ENCODE measurements around the gene CACNB2. TPM values are rescaled to one million over a fixed set of nuclear protein-coding genes. Genes with fewer than 3 reads are reported as not detected.
"Not testable (repeated sequence)": the region's sequence is repeated elsewhere in the genome, so short reads cannot be mapped to it uniquely, and the experiment has no call there.

Gene CACNB2
- total RNA-seq, 1 donor from 2014 or later, result not detected

- Mint-ChIP-seq H3K27ac (no peak overlapping the region), H3K27me3 (no peaks in the 10 kb centered on the region), H3K9me3 (no peaks in the 10 kb centered on the region), H3K36me3 (ENCODE audit: low read depth) (no peaks in the 10 kb centered on the region), H3K4me3 (no peak overlapping the region), H3K4me1 (no peaks in the 10 kb centered on the region)
- no peak for DNase-seq
- no peak for ATAC-seq (ENCODE audit: low read depth)
- intact Hi-C loops (cut with micrococcal nuclease), result no loop called here
- POLR2A ChIA-PET, result no interaction called here
- TF ChIP-seq CTCF (IDR thresholded peaks at IDR 0.05), result no peak
- CTCF ChIA-PET, result no interaction called here
Observed at GRCh38 chr10:18437486-18437885, 297.3 kb downstream of the CACNB2 start.

GRCh38 chr10:18438361-18439126 lies 298.3 kb downstream of the CACNB2 start:
- POLR2A ChIA-PET, result no interaction called here
- TF ChIP-seq CTCF (IDR thresholded peaks at IDR 0.05), result no peak
- Mint-ChIP-seq H3K27ac (no peak overlapping the region), H3K4me1 (no peaks in the 10 kb centered on the region), H3K4me3 (no peak overlapping the region), H3K9me3 (no peaks in the 10 kb centered on the region), H3K27me3 (no peaks in the 10 kb centered on the region), H3K36me3 (ENCODE audit: low read depth) (no peaks in the 10 kb centered on the region)
- DNase-seq (no peak), ATAC-seq (ENCODE audit: low read depth) (no peak)
- CTCF ChIA-PET, result no interaction called here
- intact Hi-C loops (cut with micrococcal nuclease), result no loop called here

- ChIA-PET POLR2A (no interaction called here), CTCF (no interaction called here)
- no peaks in the 10 kb centered on the region for H3K36me3 Mint-ChIP-seq (ENCODE audit: low read depth)
- no peak for TF ChIP-seq CTCF (IDR thresholded peaks at IDR 0.05)
- no peak overlapping the region for H3K27ac Mint-ChIP-seq
- no peaks in the 10 kb centered on the region for H3K9me3 Mint-ChIP-seq
- no peaks in the 10 kb centered on the region for H3K27me3 Mint-ChIP-seq
- no peaks in the 10 kb centered on the region for H3K4me1 Mint-ChIP-seq
- intact Hi-C loops (cut with micrococcal nuclease), result no loop called here
- ATAC-seq (ENCODE audit: low read depth) (no peak), DNase-seq (no peak)
- H3K4me3 Mint-ChIP-seq, result no peak overlapping the region
Observed at GRCh38 chr10:18439601-18440000, 299.4 kb downstream of the CACNB2 start.

- H3K4me1 Mint-ChIP-seq; intact Hi-C loops (cut with micrococcal nuclease); H3K36me3 Mint-ChIP-seq (ENCODE audit: low read depth); H3K4me3 Mint-ChIP-seq; H3K27me3 Mint-ChIP-seq; ATAC-seq (ENCODE audit: low read depth); DNase-seq; H3K9me3 Mint-ChIP-seq; POLR2A ChIA-PET; CTCF ChIA-PET; H3K27ac Mint-ChIP-seq: not testable (repeated sequence)
Observed at GRCh38 chr10:18445635-18446034, 305.4 kb downstream of the CACNB2 start.

GRCh38 chr10:18446205-18446604 lies 306.0 kb downstream of the CACNB2 start:
- no peak for TF ChIP-seq CTCF (IDR thresholded peaks at IDR 0.05)
- ChIA-PET POLR2A (no interaction called here), CTCF (no interaction called here)
- H3K9me3 Mint-ChIP-seq, result no peaks in the 10 kb centered on the region
- H3K4me3 Mint-ChIP-seq, result no peak overlapping the region
- intact Hi-C loops (cut with micrococcal nuclease), result no loop called here
- ATAC-seq (ENCODE audit: low read depth), result no peak
- peaks cover 4% of the 10 kb centered on the region for H3K27me3 Mint-ChIP-seq
- DNase-seq, result no peak
- peaks cover 5% of the 10 kb centered on the region for H3K4me1 Mint-ChIP-seq
- no peaks in the 10 kb centered on the region for H3K36me3 Mint-ChIP-seq (ENCODE audit: low read depth)
- H3K27ac Mint-ChIP-seq, result no peak overlapping the region

- Mint-ChIP-seq H3K27me3 (peaks cover 4% of the 10 kb centered on the region), H3K27ac (no peak overlapping the region), H3K4me3 (no peak overlapping the region), H3K36me3 (ENCODE audit: low read depth) (no peaks in the 10 kb centered on the region), H3K9me3 (no peaks in the 10 kb centered on the region), H3K4me1 (peaks cover 5% of the 10 kb centered on the region)
- no peak for TF ChIP-seq CTCF (IDR thresholded peaks at IDR 0.05)
- CTCF ChIA-PET, result no interaction called here
- POLR2A ChIA-PET, result no interaction called here
- DNase-seq, result no peak
- intact Hi-C loops (cut with micrococcal nuclease), result no loop called here
- ATAC-seq (ENCODE audit: low read depth), result no peak
Observed at GRCh38 chr10:18449611-18450026, 309.4 kb downstream of the CACNB2 start.
